Epithelial cell of proximal tubule (primary cell): ENCODE measurements around the gene MS4A13. TPM values are rescaled to one million over a fixed set of nuclear protein-coding genes. Genes with fewer than 3 reads are reported as not detected.
A peak's percentile ranks its signal among the peaks of the same experiment; 100 is the strongest.

Experiments used
- DNase-seq: peaks from one replicate; pipeline ENCODE4 v3.0.0-alpha.2; 2011; ENCODE audit warnings: low read depth
- H3K4me3 ChIP-seq: 2 replicates; pipeline ENCODE4 v1.5.1; 2011; ENCODE audit warnings: low read depth, mild to moderate bottlenecking, low read length
- total RNA-seq: library from RNA; depleted of rRNA; stranded (reverse); fragments of >200 nt; gene quantifications from 2 replicates; pipeline ENCODE4 v1.2.3, GENCODE V29; 2015
- TF ChIP-seq, protein P1 (sequence below): conservative IDR thresholded peaks from 2 replicates; pipeline ENCODE4 v1.5.1; 2012; ENCODE audit warnings: low read depth, mild to moderate bottlenecking, low read length

The MS4A13 gene, protein sequence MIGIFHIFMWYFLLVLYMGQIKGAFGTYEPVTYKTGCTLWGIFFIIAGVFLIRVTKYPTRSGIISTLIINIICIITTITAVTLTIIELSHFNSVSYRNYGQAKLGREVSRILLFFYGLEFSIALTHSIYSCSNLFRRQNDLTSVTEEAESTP
- not detected in 2 replicates for total RNA-seq

DNA sequence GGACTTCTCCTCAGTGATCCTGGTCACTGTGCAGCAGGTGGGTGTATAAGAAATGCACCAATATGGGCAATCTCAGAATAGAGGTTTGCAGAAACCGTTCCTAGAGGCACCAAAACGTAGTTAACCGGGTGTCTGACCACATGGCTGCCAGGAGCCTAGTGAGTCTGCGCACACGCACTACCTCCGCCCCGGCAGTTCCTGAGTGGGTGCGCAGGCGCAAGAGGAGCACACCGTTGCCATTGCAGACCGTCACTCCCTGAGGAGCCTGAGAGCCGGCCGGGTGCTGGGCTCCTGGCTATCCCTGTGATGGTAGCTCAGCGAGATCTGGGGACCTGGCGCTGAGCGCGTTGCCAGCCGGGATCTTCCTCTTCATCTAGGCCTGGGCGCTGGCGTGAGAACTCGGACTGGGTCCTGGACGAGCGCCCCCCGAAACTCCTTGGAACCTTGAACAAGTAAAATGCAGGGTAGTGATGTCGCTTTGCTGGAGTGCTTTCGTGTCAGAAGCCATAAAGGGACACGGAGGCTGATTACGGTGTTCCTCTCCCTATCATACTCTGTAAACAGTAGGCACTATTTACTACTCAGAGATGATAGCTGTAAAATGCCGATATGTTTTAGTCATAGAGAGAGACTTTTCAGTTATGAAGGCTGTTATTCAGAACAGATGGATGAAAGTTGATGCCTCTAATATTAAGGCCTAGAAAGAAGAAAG lies at the start of gene MS4A13:
Gene MS4A13, plus strand, starts transcription at position 249 of the 712 bp plus-strand sequence. CDS start 2,692 bp downstream, outside the sequence.
- TF ChIP-seq, protein P1, sequence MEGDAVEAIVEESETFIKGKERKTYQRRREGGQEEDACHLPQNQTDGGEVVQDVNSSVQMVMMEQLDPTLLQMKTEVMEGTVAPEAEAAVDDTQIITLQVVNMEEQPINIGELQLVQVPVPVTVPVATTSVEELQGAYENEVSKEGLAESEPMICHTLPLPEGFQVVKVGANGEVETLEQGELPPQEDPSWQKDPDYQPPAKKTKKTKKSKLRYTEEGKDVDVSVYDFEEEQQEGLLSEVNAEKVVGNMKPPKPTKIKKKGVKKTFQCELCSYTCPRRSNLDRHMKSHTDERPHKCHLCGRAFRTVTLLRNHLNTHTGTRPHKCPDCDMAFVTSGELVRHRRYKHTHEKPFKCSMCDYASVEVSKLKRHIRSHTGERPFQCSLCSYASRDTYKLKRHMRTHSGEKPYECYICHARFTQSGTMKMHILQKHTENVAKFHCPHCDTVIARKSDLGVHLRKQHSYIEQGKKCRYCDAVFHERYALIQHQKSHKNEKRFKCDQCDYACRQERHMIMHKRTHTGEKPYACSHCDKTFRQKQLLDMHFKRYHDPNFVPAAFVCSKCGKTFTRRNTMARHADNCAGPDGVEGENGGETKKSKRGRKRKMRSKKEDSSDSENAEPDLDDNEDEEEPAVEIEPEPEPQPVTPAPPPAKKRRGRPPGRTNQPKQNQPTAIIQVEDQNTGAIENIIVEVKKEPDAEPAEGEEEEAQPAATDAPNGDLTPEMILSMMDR: no peak

DNA sequence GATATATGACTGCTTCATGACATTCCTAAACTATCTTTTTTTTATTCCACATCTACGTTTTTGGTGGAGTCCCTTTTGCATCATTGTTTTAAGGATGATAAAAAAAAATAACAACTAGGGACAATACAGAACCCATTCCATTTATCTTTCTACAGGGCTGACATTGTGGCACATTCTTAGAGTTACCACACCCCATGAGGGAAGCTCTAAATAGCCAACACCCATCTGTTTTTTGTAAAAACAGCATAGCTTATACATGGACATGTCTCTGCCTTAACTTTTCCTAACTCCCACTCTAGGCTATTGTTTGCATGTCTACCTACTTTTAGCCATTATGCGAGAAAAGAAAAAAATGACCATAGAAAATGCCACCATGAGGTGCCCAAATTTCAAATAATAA lies 46.4 kb upstream of the MS4A13 start:
- no peak for DNase-seq
- TF ChIP-seq, protein P1: no peak
- no peak overlapping the region for H3K4me3 ChIP-seq

More for the DNA sequence above, at the start of gene MS4A13:
- no peak within 1 kb of the TSS for H3K4me3 ChIP-seq
- no peak for DNase-seq

DNA sequence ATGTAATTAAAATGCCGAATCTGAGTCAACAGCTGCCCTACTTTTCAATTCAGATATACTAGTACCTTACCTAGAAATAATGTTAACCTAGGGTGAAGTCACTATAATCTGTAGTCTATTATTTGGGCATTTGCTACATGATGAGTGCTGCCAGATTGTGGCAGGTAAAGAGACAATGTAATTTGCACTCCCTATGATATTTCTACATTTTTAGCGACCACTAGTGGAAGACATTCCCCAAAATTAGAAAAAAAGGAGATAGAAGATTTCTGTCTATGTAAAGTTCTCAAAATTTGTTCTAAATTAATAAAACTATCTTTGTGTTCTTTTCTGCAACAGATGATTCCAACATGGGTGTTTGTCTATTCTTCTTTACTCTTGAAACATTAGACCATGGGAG lies 45.5 kb upstream of the MS4A13 start:
- H3K4me3 ChIP-seq: no peak overlapping the region
- TF ChIP-seq, protein P1: no peak

DNA sequence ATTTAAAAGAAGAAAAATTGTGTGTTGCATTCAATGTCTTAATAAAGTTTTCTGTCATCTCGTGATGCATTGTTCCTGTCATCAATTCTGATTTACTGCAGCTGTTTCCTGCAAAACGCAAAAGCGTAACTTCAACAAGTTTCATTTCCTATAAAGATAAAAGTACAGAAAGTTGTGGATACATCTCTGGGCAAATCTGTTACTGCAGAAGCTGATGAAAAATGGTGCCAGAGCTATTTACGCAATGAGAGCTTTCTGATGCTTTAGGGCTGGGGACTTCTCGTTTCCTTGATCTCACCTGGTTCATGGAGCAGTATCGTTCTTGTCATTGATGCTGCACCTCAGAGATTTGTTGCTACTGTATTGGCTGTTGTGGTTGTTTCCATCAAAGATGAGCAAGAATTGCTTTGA lies 38.2 kb upstream of the MS4A13 start:
- TF ChIP-seq, protein P1: no peak
- no peak for DNase-seq
- no peak overlapping the region for H3K4me3 ChIP-seq

More for the DNA sequence above, 45.5 kb upstream of the MS4A13 start:
- DNase-seq: no peak

DNA sequence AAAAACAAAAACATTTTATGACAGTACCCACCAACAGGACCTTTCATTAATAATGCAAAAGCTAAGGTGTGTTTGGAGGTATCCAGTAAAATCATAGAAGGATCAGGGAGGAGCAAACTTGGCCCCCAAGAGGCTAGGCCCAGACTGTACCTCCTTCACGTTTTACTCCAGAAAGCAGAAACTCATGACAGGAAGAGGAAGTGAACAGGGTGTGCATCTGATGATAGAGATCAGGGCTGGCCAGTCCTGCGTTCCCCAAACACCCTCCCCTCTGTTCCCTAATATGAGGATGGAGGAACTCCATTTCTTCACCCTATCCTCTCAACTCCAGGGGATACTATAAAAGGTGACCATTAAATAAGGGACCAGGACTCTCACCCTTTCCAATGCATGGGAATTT lies 32.8 kb upstream of the MS4A13 start:
- TF ChIP-seq, protein P1: no peak
- DNase-seq: no peak
- no peak overlapping the region for H3K4me3 ChIP-seq

DNA sequence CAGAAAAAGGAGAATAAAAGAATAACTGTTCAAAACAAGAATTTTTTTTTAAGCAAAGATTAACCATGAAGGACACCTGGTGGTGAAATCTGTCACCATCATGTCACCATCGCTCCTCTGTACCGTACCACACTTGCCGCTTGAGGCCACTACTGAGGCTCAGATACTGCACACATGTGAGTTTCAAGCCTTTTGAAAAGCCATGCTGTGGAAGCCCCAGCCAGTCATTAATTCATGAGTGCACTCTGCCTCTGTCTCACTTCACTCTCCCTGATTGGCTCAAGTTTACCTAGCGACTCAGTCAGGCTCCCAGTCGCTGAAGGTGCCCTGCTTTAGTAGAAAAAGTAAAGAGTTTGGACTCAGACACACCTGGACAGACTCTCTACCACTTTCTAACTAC lies 29.2 kb upstream of the MS4A13 start:
- no peak overlapping the region for H3K4me3 ChIP-seq
- TF ChIP-seq, protein P1: peak; percentile 44
- no peak for DNase-seq
